Measurements from ENCODE around the gene GALNT12.

Gene GALNT12

DNA sequence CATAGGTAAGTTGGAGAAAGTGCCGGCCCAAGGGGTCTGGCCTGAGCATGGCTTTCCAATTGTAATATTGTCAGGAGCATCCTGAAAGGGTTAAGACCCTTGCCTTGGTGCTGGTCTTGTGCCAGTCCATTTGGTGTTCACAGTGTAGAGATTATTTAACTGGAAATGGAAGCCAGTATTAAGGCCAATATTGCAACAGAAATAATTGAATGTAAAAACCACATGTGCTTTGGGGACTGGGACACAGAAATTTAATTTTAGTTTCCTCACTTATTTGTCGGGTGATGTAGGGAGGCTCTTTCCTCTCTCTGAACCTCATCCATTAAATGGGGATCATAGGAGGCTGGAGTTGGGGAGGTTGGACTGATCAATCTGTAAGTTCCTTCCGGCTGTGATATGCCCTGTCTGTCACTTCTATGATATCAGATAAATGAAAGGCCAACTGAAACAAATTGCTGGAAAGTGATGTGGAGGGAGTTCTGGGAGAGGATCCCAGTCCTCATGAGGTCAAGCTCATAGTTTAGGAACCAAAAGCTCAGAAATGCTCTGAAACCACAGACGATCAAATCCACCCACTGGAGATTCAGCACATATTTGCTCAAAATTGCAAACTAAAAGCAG is 81.4 kb downstream of the GALNT12 start:
- H3K36me3 ChIP-seq (ENCODE audit: insufficient read depth, low read length), result no peaks in the 10 kb centered on the region; the same call in 1 of the 2 replicates
- H3K27me3 ChIP-seq (ENCODE audit: insufficient read depth, low read length), result no peaks in the 10 kb centered on the region
- H3F3A ChIP-seq (ENCODE audit: insufficient read depth, low read length), result no peaks in the 10 kb centered on the region
- H2AFZ ChIP-seq (ENCODE audit: low read length), result no peak overlapping the region
- H3K9me3 ChIP-seq (ENCODE audit: low read length), result no peaks in the 10 kb centered on the region
- H3K4me2 ChIP-seq (ENCODE audit: low read length), result peak overlapping the region; percentile 67
- H3K4me1 ChIP-seq (ENCODE audit: insufficient read depth, low read length, severe bottlenecking), result peaks cover 79% of the 10 kb centered on the region
- peak overlapping the region; percentile 55 for H3K4me3 ChIP-seq (ENCODE audit: low read depth, low read length, poor library complexity, severe bottlenecking)
- H4K20me1 ChIP-seq (ENCODE audit: insufficient read depth, low read length), result no peaks in the 10 kb centered on the region
- TF ChIP-seq EZH2 (IDR thresholded peaks at IDR 0.05; ENCODE audit: borderline replicate concordance, low read length), result no peak
- TF ChIP-seq, protein P1, sequence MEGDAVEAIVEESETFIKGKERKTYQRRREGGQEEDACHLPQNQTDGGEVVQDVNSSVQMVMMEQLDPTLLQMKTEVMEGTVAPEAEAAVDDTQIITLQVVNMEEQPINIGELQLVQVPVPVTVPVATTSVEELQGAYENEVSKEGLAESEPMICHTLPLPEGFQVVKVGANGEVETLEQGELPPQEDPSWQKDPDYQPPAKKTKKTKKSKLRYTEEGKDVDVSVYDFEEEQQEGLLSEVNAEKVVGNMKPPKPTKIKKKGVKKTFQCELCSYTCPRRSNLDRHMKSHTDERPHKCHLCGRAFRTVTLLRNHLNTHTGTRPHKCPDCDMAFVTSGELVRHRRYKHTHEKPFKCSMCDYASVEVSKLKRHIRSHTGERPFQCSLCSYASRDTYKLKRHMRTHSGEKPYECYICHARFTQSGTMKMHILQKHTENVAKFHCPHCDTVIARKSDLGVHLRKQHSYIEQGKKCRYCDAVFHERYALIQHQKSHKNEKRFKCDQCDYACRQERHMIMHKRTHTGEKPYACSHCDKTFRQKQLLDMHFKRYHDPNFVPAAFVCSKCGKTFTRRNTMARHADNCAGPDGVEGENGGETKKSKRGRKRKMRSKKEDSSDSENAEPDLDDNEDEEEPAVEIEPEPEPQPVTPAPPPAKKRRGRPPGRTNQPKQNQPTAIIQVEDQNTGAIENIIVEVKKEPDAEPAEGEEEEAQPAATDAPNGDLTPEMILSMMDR (IDR thresholded peaks at IDR 0.05; ENCODE audit: low read length), result no peak
- no peaks in the 10 kb centered on the region for H3K79me2 ChIP-seq (ENCODE audit: insufficient read depth, low read length)
- H3K27ac ChIP-seq (ENCODE audit: low read depth, low read length, poor library complexity, severe bottlenecking), result peak overlapping the region; percentile 94
- H3K9ac ChIP-seq (ENCODE audit: low read length), result peak overlapping the region; percentile 73
- H3K9me2 ChIP-seq (ENCODE audit: low read depth, low read length), result no peaks in the 10 kb centered on the region

DNA sequence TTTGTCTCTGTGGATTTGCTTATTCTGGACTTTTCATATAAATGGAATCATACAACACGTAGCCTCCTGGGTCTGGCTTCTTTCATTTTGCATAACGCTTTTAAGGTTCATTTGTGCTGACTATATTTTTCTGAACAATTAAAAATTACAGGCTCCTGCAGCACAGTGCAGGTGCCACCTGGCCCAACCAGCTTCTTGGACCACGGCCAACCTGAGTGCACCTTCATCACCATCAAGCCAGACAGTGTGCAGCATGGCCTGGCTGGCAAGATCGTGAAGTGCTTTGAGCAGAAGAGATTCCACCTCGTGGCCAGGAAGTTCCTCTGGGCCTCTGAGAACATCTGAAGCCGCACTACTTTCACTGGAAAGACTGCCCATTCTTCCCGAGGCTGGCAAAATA is 82.8 kb downstream of the GALNT12 start:
- H3F3A ChIP-seq (ENCODE audit: insufficient read depth, low read length), result no peaks in the 10 kb centered on the region
- H3K9ac ChIP-seq (ENCODE audit: low read length), result peak overlapping the region; percentile 73; the same call in 1 of the 2 replicates
- no peaks in the 10 kb centered on the region for H3K79me2 ChIP-seq (ENCODE audit: insufficient read depth, low read length)
- no peak overlapping the region for H2AFZ ChIP-seq (ENCODE audit: low read length)
- H3K4me3 ChIP-seq (ENCODE audit: low read depth, low read length, poor library complexity, severe bottlenecking), result peak overlapping the region; percentile 55
- peak overlapping the region; percentile 67 for H3K4me2 ChIP-seq (ENCODE audit: low read length)
- H3K27me3 ChIP-seq (ENCODE audit: insufficient read depth, low read length), result no peaks in the 10 kb centered on the region
- H3K9me3 ChIP-seq (ENCODE audit: low read length), result no peaks in the 10 kb centered on the region
- H3K36me3 ChIP-seq (ENCODE audit: insufficient read depth, low read length), result no peaks in the 10 kb centered on the region; the same call in 1 of the 2 replicates
- H3K27ac ChIP-seq (ENCODE audit: low read depth, low read length, poor library complexity, severe bottlenecking), result peak overlapping the region; percentile 94
- H3K4me1 ChIP-seq (ENCODE audit: insufficient read depth, low read length, severe bottlenecking), result peaks cover 92% of the 10 kb centered on the region
- no peaks in the 10 kb centered on the region for H3K9me2 ChIP-seq (ENCODE audit: low read depth, low read length)
- TF ChIP-seq, protein P1 (IDR thresholded peaks at IDR 0.05; ENCODE audit: low read length), result no peak
- no peak for TF ChIP-seq EZH2 (IDR thresholded peaks at IDR 0.05; ENCODE audit: borderline replicate concordance, low read length)
- H4K20me1 ChIP-seq (ENCODE audit: insufficient read depth, low read length), result no peaks in the 10 kb centered on the region

DNA sequence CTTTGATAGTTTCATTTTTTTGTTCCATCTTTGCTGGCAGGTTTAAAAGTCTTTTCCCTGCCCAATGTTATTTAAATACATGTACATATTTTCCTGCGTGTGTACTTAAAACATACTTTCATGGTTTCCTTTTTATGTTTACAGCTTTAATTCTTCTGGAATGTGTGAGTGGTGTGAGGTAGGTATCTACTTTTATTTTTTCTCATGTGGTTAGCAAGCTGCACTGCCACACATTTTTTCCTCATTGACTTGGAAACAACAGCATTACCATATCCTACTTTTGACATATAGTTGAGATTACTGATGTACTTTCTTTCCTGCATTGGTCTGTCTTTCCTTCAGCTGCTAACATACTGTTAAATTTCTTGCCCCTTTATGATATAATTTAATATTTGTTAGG is 84.8 kb downstream of the GALNT12 start:
- no peaks in the 10 kb centered on the region for H4K20me1 ChIP-seq (ENCODE audit: insufficient read depth, low read length)
- H3K36me3 ChIP-seq (ENCODE audit: insufficient read depth, low read length), result peaks cover 7% of the 10 kb centered on the region; the same call in 1 of the 2 replicates
- no peaks in the 10 kb centered on the region for H3K79me2 ChIP-seq (ENCODE audit: insufficient read depth, low read length)
- no peak overlapping the region for H3K4me2 ChIP-seq (ENCODE audit: low read length)
- peak overlapping the region; percentile 18; the same call in 1 of the 2 replicates for H3K9ac ChIP-seq (ENCODE audit: low read length)
- H3F3A ChIP-seq (ENCODE audit: insufficient read depth, low read length), result no peaks in the 10 kb centered on the region
- peaks cover 13% of the 10 kb centered on the region for H3K9me3 ChIP-seq (ENCODE audit: low read length)
- no peaks in the 10 kb centered on the region for H3K27me3 ChIP-seq (ENCODE audit: insufficient read depth, low read length)
- no peak for TF ChIP-seq EZH2 (IDR thresholded peaks at IDR 0.05; ENCODE audit: borderline replicate concordance, low read length)
- TF ChIP-seq, protein P1 (IDR thresholded peaks at IDR 0.05; ENCODE audit: low read length), result no peak
- no peak overlapping the region for H3K4me3 ChIP-seq (ENCODE audit: low read depth, low read length, poor library complexity, severe bottlenecking)
- no peaks in the 10 kb centered on the region for H3K9me2 ChIP-seq (ENCODE audit: low read depth, low read length)
- peak overlapping the region; percentile 59; the same call in 1 of the 2 replicates for H2AFZ ChIP-seq (ENCODE audit: low read length)
- H3K4me1 ChIP-seq (ENCODE audit: insufficient read depth, low read length, severe bottlenecking), result peaks cover 72% of the 10 kb centered on the region
- H3K27ac ChIP-seq (ENCODE audit: low read depth, low read length, poor library complexity, severe bottlenecking), result peak overlapping the region; percentile 79
